Bone marrow (tissue), 2 donors: ENCODE measurements around the gene CCNA1.

Source experiments
- DNase-seq, 2 donors: peaks; one replicate each; lab custom pipeline; 2025; lab: John Stamatoyannopoulos, UW

Gene CCNA1

DNA sequence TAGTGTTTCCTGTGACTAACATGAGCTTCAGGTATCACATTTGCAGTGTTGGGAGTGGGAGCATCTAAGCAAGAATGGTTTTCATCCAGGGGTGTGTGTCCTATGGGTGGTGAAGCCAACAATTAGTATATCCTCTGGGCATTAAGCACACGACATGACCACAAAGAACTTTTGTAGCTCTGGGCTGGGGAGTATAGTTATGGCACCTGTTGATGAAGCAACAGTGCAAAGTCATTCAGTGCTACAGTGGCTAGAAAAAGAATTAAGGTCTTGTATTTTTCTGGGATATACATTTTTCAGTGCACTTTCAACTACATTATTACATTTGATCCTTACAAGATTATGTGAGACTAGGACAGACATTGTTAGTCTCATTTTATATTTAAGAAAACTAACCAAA, 21.8 kb downstream of the CCNA1 start:
- no peak for DNase-seq

DNA sequence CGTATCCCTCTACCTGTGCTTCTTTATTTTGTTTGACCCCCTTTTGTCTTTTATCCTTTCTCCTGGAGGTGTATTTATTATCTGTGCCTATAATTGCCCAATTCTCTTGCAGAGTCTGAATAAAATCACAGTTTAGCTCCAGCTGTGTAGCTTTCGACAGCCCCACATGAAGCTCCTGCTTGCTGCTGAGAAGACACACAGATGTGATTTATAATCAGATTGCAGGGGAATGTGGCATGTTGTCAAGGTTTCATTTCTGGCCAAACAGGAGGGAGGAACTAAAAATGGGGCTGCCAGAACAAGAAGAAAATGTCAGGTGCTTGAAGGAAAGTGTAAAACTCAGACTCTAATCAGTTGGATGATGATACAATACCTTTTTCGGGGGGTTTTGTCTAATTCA, 22.7 kb downstream of the CCNA1 start:
- no peak for DNase-seq

DNA sequence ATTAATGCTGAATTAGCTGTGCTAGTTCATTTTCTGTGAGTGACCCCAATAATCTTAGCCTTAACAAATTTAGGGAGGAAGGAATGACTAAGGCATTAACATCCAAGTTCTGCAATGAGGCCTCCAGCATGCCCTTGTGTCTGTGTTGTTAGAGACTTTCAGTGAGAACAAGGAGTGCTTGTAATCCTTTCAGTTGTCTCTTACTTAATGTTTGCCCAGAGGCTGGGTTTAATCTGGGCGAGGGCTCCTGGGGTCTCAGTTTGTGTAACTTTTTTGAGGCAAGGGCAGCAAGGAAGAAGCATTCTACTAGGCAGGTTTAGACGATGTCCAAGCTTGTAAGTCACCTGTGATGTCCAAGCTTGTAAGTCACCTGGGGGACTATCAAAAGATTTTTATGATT, 24.3 kb downstream of the CCNA1 start:
- no peak for DNase-seq

DNA sequence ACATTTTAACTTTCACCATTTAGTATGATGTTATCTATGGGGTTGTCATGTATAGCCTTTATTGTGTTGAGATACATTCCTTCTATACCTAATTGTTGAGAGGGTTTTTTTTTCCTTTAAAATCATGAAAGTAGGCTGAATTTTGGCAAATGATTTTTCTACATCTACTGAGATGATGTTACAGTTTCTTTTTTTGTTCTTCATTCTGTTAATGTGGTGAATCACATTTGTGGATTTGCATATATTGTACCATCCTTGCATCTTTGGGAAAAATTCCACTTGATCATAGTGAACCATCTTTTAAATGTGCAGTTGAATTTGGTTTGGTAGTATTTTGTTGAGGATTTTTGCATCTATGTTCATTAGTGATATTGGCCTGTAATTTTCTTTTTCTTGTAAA, 29.2 kb downstream of the CCNA1 start:
- no peak for DNase-seq

DNA sequence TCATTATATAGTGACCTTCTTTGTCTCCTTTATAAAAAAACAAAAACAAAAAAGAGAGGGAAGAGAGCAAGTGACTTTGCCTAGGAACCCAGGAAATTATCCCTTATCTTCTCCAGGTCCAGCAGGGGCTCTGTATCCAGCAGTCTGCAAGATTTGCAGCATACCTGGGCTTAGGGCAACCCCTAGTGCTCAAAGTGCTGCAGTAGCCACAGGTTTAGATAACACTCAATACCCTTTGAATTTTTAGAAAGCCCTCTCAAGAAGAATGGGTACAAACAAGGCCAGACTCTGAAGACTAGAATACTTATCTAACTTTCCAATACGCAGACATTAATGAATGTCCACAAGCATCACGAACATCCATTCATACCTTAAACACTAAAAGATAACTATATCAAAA, 43.2 kb downstream of the CCNA1 start:
- no peak for DNase-seq

DNA sequence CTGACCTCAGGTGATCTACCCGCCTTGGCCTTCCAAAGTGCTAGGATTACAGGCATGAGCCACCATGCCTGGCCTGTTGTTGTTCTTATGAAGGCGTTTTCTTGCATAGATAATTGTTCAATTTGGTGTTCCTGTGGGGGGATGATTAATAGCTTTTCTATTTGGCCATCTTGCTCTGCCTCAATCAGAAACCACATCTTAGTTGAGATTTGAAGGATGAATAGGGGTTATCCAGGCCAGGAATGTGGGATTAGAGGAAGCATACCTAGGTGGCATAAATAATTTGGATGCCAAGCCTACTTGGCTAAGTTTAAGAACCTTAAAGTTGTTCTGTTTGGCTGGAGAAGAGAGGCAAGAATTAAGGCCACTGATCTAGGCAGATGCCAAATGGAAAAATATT, 44.4 kb downstream of the CCNA1 start:
- no peak for DNase-seq

DNA sequence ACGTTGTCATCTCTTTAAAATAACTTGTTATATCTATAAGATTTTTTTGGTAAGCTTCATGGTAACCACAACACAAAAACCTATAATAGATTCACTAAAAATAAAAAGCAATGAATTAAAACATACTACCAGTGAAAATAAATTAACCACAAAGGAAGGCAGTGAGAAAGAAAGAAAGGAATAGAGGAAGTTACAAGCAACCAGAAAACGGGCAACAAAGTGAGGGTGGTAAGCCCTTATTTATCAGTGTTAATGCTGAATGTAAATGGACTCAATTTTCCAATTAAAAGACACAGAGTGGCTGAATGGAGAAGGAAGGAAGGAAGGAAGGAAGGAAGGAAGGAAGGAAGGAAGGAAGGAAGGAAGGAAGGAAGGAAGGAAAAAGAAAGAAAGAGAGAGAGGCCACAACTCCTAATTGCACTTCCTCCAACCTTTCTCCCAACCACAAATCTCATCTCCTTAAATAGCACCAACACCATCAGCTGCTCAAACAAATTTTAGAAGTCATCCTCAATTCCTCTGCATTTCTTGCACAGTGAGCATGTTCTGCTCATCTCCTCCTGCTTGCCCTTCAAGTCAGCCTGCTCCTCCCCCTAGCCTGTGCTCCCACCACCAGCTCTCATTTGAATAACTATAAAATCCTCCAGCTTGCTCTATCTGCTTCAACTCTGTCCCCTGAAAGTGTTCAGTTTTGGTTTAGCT, 48.6 kb downstream of the CCNA1 start:
- no peak for DNase-seq

DNA sequence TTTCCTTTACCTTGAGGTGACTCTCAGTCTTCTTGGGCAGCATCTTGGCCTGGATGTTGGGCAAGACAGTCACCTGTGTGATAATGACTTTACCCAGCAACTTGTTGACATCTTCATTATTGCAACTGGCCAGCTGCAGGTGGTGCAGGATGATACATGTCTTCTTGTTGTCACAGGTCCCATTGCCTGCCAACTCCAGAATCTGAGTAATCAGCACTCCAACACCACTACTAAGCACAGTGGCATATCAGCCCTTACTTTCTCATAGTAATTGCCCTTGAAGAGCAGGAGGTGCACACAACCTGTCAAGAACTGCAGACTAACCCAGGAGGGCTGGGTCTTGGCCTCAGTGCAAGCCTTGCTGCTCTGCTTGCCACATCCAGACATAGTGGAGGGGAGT, 57.8 kb downstream of the CCNA1 start:
- no peak for DNase-seq
